Lower leg skin (tissue), 3 donors: ENCODE results near the gene NRXN2.

Experiments
- CTCF ChIP-seq, 3 donors: fragments of 450-650 bp; IDR thresholded peaks; one replicate each; pipeline ENCODE4 v1.5.1; 2016; ENCODE audit warnings: antibody characterized with exemption in 3 of 3, mild to moderate bottlenecking in 3 of 3, moderate library complexity in 2 of 3
- POLR2A ChIP-seq, 2 donors: fragments of 450-650 bp; IDR thresholded peaks; one replicate each; pipeline ENCODE4 v1.6.1; 2016 to 2017; ENCODE audit warnings: antibody characterized with exemption in 2 of 2, mild to moderate bottlenecking in 1 of 2, moderate library complexity in 1 of 2

GRCh38 chr11:64611869-64612646, 110.9 kb downstream of the NRXN2 start:
- TF ChIP-seq CTCF (IDR thresholded peaks at IDR 0.05), result no peak
- no peak for TF ChIP-seq POLR2A (IDR thresholded peaks at IDR 0.05)
